Regular cardiac myocyte (primary cell): Measurements from ENCODE around the gene SLX1B. TPM values are rescaled to one million over a fixed set of nuclear protein-coding genes. Genes with fewer than 3 reads are reported as not detected.

Experiments
- total RNA-seq: library from RNA; depleted of rRNA; stranded (reverse); fragments of >200 nt; gene quantifications from 2 replicates; pipeline ENCODE4 v1.2.3, GENCODE V29; 2014

The SLX1B gene
- total RNA-seq, result 11.0 and 20.7 TPM in 2 replicates

GRCh38 chr16:29454269-29454668, at the start of gene SLX1B, which contains the start of gene BOLA2:
Gene SLX1B (plus strand): TSS chr16:29454533.
Gene BOLA2 (minus strand): TSS chr16:29454351. CDS start chr16:29454253, 98 bp downstream.

GRCh38 chr16:29459706-29460646, 5.6 kb downstream of the SLX1B start, which contains the start of gene SULT1A4:
Gene SULT1A4 (plus strand): TSS chr16:29459913. CDS start chr16:29461386, 1,473 bp downstream.

GRCh38 chr16:29506308-29506707, 52.0 kb downstream of the SLX1B start, which contains the start of gene NPIPB12:
Gene NPIPB12 (minus strand): TSS chr16:29506408.

Other genes starting within 250 kb of the SLX1B start
- gene NPIPB11, start 47.8 kb upstream of the SLX1B start, total RNA-seq, result 0.28 and 1.7 TPM in 2 replicates
- 29.9 and 50.0 TPM in 2 replicates for gene BOLA2, start 182 bp upstream of the SLX1B start, total RNA-seq
- 1.7 and 2.3 TPM in 2 replicates for gene SULT1A4, start 5.4 kb downstream of the SLX1B start, total RNA-seq
- 5.4 and 13.5 TPM in 2 replicates for gene NPIPB12, start 51.9 kb downstream of the SLX1B start, total RNA-seq
- not detected in 2 replicates for gene SPN, start 208.7 kb downstream of the SLX1B start, total RNA-seq
- gene QPRT, start 224.6 kb downstream of the SLX1B start, total RNA-seq, result 10.9 and 22.8 TPM in 2 replicates